ENCODE results near the gene DLGAP1. TPM values are rescaled to one million over a fixed set of nuclear protein-coding genes. Genes with fewer than 3 reads are reported as not detected.
"Not testable (repeated sequence)": the region's sequence is repeated elsewhere in the genome, so short reads cannot be mapped to it uniquely, and the experiment has no call there.

DLGAP1 gene
- total RNA-seq, 1 donor from 2014 or later, result 4.4 TPM

GRCh38 chr18:4385876-4386275 is 69.2 kb downstream of the DLGAP1 start:
- DNase-seq, result no peak

DNA sequence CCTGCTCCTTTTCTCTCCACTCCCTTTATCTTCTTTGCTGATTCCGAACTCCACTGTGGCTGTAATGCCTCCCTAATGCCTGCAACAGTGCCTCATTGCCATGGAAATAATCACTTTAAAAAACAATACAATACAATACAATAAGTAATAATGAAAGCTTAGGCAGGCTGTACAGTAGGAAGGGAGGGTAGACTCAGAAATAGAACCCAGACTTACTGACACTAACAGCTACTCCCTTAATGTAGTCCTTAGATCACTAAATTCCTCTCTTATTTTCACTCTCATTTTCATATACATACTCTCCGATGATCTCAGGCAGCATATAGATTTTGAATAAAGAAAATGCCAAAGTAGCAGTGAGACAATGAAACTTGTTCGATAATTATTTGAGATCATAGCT is 70.2 kb downstream of the DLGAP1 start:
- DNase-seq, result no peak

GRCh38 chr18:4374564-4374963 is 80.5 kb downstream of the DLGAP1 start:
- no peak for DNase-seq

DNA sequence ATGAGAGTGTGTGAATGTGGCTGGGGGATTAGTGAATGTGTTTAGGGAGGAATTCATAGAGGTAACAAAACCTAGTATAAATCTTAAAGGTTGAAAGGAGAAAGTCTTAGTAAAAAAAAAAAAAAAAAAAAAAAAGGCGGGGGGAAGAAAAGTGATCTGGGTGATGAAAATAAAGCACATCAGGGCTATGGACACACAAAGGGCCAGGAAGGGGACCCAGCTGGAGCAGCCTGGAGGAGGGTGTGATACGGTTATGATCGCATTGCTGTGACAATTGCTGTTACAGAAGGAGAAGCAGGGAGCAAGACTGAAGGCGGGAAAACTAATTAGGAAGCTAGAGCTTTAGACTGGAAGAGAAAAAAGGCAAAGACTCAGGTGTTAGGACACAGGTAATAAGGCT is 85.4 kb downstream of the DLGAP1 start:
- no peak for DNase-seq

GRCh38 chr18:4360221-4360715 is 94.8 kb downstream of the DLGAP1 start:
- DNase-seq, result no peak

- no peak for DNase-seq
These were observed 96.5 kb downstream of the DLGAP1 start for GRCh38 chr18:4358618-4359017.

DNA sequence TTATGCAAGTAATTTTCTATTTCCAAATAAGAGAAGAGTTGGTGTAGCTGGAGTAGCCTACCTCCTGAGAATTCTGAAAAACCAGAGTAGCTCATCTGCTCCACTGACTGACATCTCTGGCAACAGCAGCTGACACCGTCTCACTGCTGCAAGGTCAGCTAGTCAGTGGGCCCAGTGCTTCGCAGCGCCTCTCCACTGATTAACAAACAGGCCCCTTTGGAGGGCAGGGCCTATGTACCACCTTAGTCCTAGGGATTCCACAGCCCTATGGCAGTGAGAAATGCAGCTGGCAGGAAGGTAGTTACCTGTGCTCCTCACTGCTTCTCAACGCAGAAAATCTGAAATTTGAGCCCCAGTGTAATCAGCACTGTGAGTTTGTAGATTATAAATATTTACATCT is 97.5 kb downstream of the DLGAP1 start:
- no peak for DNase-seq

GRCh38 chr18:4356929-4357328 is 98.2 kb downstream of the DLGAP1 start:
- no peak for DNase-seq

DNA sequence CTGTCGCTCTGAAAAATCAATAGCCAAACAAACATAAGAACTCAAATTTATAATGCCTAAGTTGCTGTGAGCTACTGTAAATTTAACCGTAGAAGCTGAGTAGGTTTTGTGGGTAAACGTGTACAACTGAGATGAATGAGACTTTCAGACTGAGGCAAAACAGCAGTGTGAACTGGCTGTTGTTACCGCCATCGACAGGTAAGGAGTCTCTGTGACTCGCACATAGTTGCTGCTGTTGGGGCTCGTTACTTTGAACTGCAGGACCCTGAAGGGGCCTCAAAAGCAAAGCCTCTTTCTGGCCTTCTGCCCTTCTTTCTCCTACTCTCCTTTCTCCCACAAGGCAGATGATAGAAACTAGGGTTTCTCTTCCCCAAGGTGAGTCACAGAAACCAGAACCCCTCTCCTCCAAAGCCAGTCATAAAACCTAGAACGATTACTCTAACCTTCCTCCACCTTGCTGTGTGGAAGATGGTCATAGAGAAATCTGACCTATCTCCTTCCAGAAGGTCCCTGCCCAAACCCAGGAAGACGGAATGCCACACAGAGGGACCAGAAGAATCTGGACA is 101.2 kb downstream of the DLGAP1 start:
- DNase-seq, result no peak

DNA sequence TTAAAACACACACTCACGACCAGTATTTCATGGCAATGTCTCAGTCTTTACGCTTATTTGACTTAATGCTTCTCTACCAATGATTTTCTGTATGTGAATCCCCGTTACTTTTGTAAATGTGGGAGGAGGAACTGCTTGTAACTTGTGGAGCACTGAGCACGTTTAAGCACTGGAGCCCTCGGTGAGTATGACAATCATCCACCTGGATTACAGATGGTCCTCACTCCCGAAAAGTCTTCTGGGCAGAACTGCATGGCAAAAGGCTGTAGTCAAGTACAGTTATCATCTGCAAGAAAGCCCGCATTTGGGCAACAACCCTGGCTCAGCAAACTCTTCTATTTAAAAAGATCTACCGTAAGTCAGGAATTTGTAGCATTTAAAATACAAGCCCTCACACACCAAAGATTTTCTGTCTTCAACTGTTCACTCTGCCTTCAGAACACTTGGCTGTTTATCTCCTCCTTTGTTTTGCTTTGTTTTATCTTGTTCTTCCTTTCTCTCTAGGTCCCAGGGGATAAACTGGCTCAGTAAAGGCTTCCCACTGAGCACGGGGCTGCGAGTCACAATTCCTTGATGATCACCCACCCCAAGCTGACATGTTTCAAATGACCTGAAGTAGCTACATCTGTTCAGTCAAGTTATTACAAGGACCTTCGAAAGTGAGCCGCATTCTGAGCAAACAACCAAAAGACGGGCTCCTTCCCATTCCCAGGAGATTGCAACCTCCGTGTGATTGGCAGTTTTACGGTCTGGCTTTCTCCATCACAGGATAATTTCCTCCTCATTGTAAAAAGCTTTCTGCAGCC is 102.2 kb downstream of the DLGAP1 start:
- peak; percentile 13 for DNase-seq

GRCh38 chr18:4351005-4351404 is 104.1 kb downstream of the DLGAP1 start:
- no peak for DNase-seq

GRCh38 chr18:4335386-4335785 is 119.7 kb downstream of the DLGAP1 start:
- no peak for DNase-seq

GRCh38 chr18:4333043-4333442 is 122.1 kb downstream of the DLGAP1 start:
- no peak for DNase-seq

GRCh38 chr18:4319738-4320677 is 135.1 kb downstream of the DLGAP1 start:
- peak; percentile 4 for DNase-seq

GRCh38 chr18:4318311-4318710 is 136.8 kb downstream of the DLGAP1 start:
- no peak for DNase-seq

- not testable (repeated sequence) for DNase-seq
These were observed 143.2 kb downstream of the DLGAP1 start for GRCh38 chr18:4311945-4312344.

DNA sequence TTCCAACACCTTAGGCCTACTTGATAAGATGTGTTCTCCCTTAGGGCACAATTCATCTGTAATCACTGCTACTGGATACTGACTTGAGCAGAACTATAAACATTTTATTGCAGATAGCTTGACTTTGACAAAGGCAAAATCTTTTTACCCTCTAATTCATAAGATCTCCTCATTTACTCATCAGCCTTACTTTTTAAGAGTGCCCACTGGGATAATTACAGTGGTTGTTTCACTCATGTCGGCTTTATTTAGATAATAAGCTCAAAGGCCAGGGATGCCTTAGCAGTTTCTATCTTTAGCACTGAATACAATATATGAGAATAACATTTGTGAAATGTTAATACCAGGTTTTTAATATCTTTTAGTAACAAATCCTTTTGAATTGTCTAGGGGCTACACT is 144.0 kb downstream of the DLGAP1 start:
- DNase-seq, result no peak

- DNase-seq, result no peak
These were observed 145.9 kb downstream of the DLGAP1 start for GRCh38 chr18:4309227-4309626.

DNA sequence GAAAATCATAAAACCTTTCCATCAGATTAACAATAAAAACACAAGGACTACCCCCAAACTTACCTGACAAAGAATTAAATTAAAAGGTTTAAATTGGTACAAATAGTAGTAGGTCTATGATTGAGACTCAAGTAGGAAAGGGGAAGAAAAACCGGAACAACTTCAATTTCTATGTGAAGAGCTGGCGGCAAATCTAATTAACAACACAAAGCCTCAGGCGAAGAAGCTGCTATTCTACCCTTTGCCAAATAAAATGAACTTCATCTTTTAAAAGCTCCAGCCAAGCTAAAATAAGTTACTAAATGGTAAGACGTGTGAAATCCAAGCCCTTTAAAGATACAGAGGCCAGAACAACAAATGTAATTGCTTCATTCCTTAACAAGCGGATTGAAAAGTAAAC is 146.5 kb downstream of the DLGAP1 start:
- DNase-seq, result no peak

- no peak for DNase-seq
These were observed 155.7 kb downstream of the DLGAP1 start for GRCh38 chr18:4299395-4299794.

- no peak for DNase-seq
These were observed 161.8 kb downstream of the DLGAP1 start for GRCh38 chr18:4293337-4293736.

DNA sequence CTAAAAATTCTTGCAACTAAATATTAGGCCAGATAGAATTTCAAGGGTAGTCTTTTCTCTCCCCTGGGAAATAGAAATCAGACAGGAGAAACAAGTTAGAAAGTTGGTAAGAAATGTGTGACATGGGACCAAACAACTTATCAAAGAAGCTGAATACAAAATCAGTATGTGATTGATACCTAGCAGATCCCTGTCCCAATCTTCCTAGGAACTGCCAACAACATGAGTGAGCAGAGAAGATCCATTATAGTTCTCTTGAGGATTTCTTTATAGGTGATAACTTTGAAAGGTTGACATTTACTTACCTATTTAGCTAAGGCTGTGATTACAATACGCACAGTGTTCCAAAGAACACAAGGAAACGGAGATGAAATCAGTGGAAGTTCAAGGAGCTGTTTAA is 162.4 kb downstream of the DLGAP1 start:
- DNase-seq, result no peak

DNA sequence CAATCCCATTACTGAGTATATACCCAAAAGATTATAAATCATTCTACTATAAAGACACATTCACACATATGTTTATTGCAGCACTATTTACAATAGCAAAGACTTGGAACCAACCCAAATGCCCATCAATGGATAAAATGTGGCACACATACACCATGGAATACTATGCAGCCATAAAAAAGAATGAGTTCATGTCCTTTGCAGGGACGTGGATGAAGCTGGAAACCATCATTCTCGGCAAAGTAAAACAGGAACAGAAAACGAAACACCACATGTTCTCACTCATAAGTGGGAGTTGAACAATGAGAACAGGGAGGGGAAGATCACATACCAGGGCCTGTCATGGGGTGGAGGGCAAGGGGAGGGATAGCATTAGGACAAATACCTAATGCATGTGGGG is 167.8 kb downstream of the DLGAP1 start:
- DNase-seq, result not testable (repeated sequence)

Measured in tongue (tissue), 2 donors.